ENCODE data around the gene COPS2. TPM values are rescaled to one million over a fixed set of nuclear protein-coding genes. Genes with fewer than 3 reads are reported as not detected.

Gene COPS2
- total RNA-seq, 5 donors from 2014 or later (not counting 1 experiment from before 2014, with no cell fraction given): 41.3 to 104 (median 45.6) TPM

DNA sequence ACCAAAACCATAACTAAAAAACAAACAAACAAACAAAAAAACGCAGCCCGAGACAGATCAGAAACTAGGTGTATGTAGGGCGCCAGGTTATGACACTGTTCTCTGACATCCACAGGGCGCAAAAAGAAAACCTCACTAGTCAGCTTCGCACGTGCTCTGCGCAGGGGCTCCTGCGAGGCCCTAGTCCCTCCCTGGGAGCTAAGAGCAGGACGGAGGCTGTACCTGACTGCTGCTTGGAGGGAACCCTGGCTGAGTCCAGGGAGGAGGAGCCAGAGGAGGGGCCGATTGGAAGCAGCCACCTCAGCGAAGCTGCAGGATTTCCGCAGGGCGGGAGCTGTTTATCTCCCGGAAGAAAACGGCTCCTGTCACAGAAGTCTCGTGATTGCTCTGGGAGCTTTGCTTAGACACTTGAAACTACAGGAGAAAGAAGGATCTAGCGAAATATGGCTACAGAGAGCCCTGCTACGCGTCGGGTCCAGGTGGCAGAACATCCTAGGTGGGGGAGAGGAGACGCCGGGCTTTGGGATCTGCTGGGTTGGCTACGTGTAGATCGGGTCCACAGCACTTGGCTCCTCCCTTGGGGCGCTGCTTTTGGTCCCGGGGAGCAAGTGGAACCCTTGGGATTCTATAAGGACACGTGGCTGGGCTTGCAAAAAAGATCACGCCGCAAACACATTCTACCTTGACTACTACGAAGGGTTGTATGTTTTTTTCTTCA, 14.6 kb upstream of the COPS2 start, which contains the start of gene GALK2:
TSS of gene GALK2 (plus strand) at position 368 of the 718 bp plus-strand sequence. CDS start at position 444, 76 bp downstream.
- 3% methylated on average over 21 of the region's 30 CpGs for WGBS (ENCODE audit: insufficient coverage)
- CTCF ChIA-PET: interaction anchor here in 1 of 2 donors (0.6 to 1.5 kb wide), 7 partner anchors 15 to 1146 kb away, joined by 3 to 9 read pairs (median 3); partner anchors contain the start of genes COPS2 and EID1
- H3K27ac Mint-ChIP-seq: peak within 1 kb of the TSS; percentile 99

DNA sequence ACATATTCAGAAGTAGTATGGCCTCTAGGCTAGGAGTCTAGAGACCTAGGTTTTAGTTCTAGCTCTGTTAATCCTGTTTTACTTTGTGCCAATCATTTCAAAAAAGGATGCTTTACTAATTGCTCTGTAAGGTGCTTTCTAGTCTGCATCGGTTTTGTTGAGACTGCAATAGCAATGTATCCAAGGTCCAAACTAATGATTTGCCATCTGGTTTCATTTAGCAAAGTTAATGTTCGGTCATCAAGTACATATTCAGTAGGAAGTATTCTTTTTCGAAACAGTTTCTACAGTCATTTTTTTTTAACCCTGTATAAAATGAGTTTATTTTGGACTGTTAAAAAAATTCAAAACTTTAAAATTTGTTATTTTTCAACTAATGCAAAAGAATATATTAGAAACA, 12.6 kb upstream of the COPS2 start:
- no peaks in the 10 kb centered on the region for H3K9me3 Mint-ChIP-seq
- ChIA-PET CTCF (no interaction called here), POLR2A (interaction anchor here in 1 of 2 donors (2.5 kb wide), 1 partner anchor 12 kb away, joined by 14 read pairs; the partner anchor contains the start of gene COPS2)
- no peak overlapping the region for H3K27ac Mint-ChIP-seq
- Histone ChIP-seq H3K4me3 (ENCODE audit: control insufficient read depth in 1 of 2, extremely low read depth in 1 of 2, low read length in 1 of 2) (no peak overlapping the region), H3K27ac (ENCODE audit: low read length) (no peak overlapping the region), H3K9me3 (no peaks in the 10 kb centered on the region), H3K4me1 (ENCODE audit: control insufficient read depth in 1 of 2, extremely low read depth in 1 of 2, insufficient read depth in 2 of 2, low read length in 2 of 2) (peaks cover 12 to 14% of the 10 kb centered on the region in 2 experiments), H3K27me3 (replicated peaks in 1 of 2; ENCODE audit: control insufficient read depth in 2 of 2, extremely low read depth in 1 of 2, insufficient read depth in 2 of 2, low read length in 1 of 2) (no peaks in the 10 kb centered on the region), H3K36me3 (ENCODE audit: control insufficient read depth in 2 of 2, extremely low read depth in 1 of 2, insufficient read depth in 1 of 2, low read length in 1 of 2) (no peaks in the 10 kb centered on the region)
- peaks cover 33 to 37% (median 37%) of the 10 kb centered on the region in 3 donors for H3K4me1 Mint-ChIP-seq
- peaks cover 7% of the 10 kb centered on the region for H3K36me3 Mint-ChIP-seq
- WGBS (ENCODE audit: insufficient coverage): no CpG with 5 or more reads among the region's 3 CpGs
- ATAC-seq (replicated peaks in 1 of 4) (no peak), DNase-seq (no peak)
- H3K4me3 Mint-ChIP-seq: no peak overlapping the region
- no peaks in the 10 kb centered on the region for H3K27me3 Mint-ChIP-seq

More for the DNA sequence above, 14.6 kb upstream of the COPS2 start, which contains the start of gene GALK2:
- peaks cover 31 to 46% (median 43%) of the 10 kb centered on the region in 3 donors for H3K4me1 Mint-ChIP-seq
- Histone ChIP-seq H3K9me3 (no peaks in the 10 kb centered on the region), H3K4me1 (ENCODE audit: control insufficient read depth in 1 of 2, extremely low read depth in 1 of 2, insufficient read depth in 2 of 2, low read length in 2 of 2) (peaks cover 12 to 14% of the 10 kb centered on the region in 2 experiments), H3K27me3 (replicated peaks in 1 of 2; ENCODE audit: control insufficient read depth in 2 of 2, extremely low read depth in 1 of 2, insufficient read depth in 2 of 2, low read length in 1 of 2) (no peaks in the 10 kb centered on the region), H3K27ac (ENCODE audit: low read length) (peak within 1 kb of the TSS; percentile 80), H3K4me3 (ENCODE audit: control insufficient read depth in 1 of 2, extremely low read depth in 1 of 2, low read length in 1 of 2) (peak within 1 kb of the TSS; percentile 68 to 99), H3K36me3 (ENCODE audit: control insufficient read depth in 2 of 2, extremely low read depth in 1 of 2, insufficient read depth in 1 of 2, low read length in 1 of 2) (no peaks in the 10 kb centered on the region)
- peak within 1 kb of the TSS; percentile 91 to 98 (median 98) for H3K4me3 Mint-ChIP-seq
- no peaks in the 10 kb centered on the region for H3K27me3 Mint-ChIP-seq
- POLR2A ChIA-PET: interaction anchor here (0.5 to 2.5 kb wide), 9 partner anchors 14 to 821 kb away, joined by 3 to 19 read pairs (median 4); partner anchors contain the start of genes COPS2 (in 2 of the 2), DTWD1 (in 1 of the 2), EID1 (in 1 of the 2) and FAM227B (in 1 of the 2)
- peaks cover 4% of the 10 kb centered on the region for H3K36me3 Mint-ChIP-seq
- DNase-seq (peak; percentile 50 to 88 (median 78)), ATAC-seq (replicated peaks in 1 of 4) (peak; percentile 97)
- H3K9me3 Mint-ChIP-seq: no peaks in the 10 kb centered on the region

- H3K4me3 Mint-ChIP-seq: no peak overlapping the region
- H3K9me3 Mint-ChIP-seq: no peaks in the 10 kb centered on the region
- Histone ChIP-seq H3K36me3 (ENCODE audit: control insufficient read depth in 2 of 2, extremely low read depth in 1 of 2, insufficient read depth in 1 of 2, low read length in 1 of 2) (peaks cover 0 to 5% of the 10 kb centered on the region in 2 donors), H3K4me3 (ENCODE audit: control insufficient read depth in 1 of 2, extremely low read depth in 1 of 2, low read length in 1 of 2) (no peak overlapping the region), H3K27ac (ENCODE audit: low read length) (no peak overlapping the region), H3K27me3 (replicated peaks in 1 of 2; ENCODE audit: control insufficient read depth in 2 of 2, extremely low read depth in 1 of 2, insufficient read depth in 2 of 2, low read length in 1 of 2) (no peaks in the 10 kb centered on the region), H3K4me1 (ENCODE audit: control insufficient read depth in 1 of 2, extremely low read depth in 1 of 2, insufficient read depth in 2 of 2, low read length in 2 of 2) (peaks cover 0 to 3% of the 10 kb centered on the region in 2 experiments), H3K9me3 (no peaks in the 10 kb centered on the region)
- ATAC-seq (replicated peaks in 1 of 4): no peak
- peaks cover 12% of the 10 kb centered on the region for H3K36me3 Mint-ChIP-seq
- H3K27ac Mint-ChIP-seq: no peak overlapping the region
- no peaks in the 10 kb centered on the region for H3K27me3 Mint-ChIP-seq
- CTCF ChIA-PET: interaction anchor here in 1 of 2 donors (0.5 kb wide), 1 partner anchor 17 kb away, joined by 4 read pairs; no protein-coding TSS in a partner anchor
- POLR2A ChIA-PET: no interaction called here
- peaks cover 5 to 11% (median 8%) of the 10 kb centered on the region in 3 donors for H3K4me1 Mint-ChIP-seq
- no peak for DNase-seq
Measured at GRCh38 chr15:49164865-49165264, 9.5 kb upstream of the COPS2 start.

DNA sequence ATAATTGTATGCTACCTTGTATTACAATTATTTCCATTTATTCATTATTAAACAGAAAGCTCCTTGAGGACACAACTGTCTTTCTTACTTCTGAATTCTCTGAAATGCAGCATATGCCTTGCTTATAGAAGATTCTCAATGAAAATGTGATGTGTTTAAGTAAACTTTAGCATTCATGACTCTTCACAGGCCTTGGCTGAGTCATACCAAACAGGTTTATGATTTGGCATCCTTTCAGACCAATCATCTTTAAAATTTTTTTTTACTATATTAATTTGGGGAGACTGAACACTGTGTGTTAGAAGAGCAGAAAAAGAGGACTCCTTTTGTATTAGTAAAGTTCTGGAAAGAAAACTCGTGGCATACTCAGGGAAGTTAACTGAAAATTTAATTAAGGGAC, 8.3 kb upstream of the COPS2 start:
- peaks cover 0 to 4% (median 2%) of the 10 kb centered on the region in 3 donors for H3K4me1 Mint-ChIP-seq
- Histone ChIP-seq H3K27ac (ENCODE audit: low read length) (no peak overlapping the region), H3K27me3 (replicated peaks in 1 of 2; ENCODE audit: control insufficient read depth in 2 of 2, extremely low read depth in 1 of 2, insufficient read depth in 2 of 2, low read length in 1 of 2) (no peaks in the 10 kb centered on the region), H3K9me3 (no peaks in the 10 kb centered on the region), H3K4me1 (ENCODE audit: control insufficient read depth in 1 of 2, extremely low read depth in 1 of 2, insufficient read depth in 2 of 2, low read length in 2 of 2) (no peaks in the 10 kb centered on the region), H3K4me3 (ENCODE audit: control insufficient read depth in 1 of 2, extremely low read depth in 1 of 2, low read length in 1 of 2) (no peak overlapping the region), H3K36me3 (ENCODE audit: control insufficient read depth in 2 of 2, extremely low read depth in 1 of 2, insufficient read depth in 1 of 2, low read length in 1 of 2) (peaks cover 0 to 5% of the 10 kb centered on the region in 2 donors)
- DNase-seq (no peak), ATAC-seq (replicated peaks in 1 of 4) (no peak)
- POLR2A ChIA-PET: no interaction called here
- H3K27ac Mint-ChIP-seq: no peak overlapping the region
- H3K9me3 Mint-ChIP-seq: no peaks in the 10 kb centered on the region
- CTCF ChIA-PET: no interaction called here
- peaks cover 12% of the 10 kb centered on the region for H3K36me3 Mint-ChIP-seq
- no CpG with 5 or more reads among the region's 1 CpG for WGBS (ENCODE audit: insufficient coverage)
- no peak overlapping the region for H3K4me3 Mint-ChIP-seq
- no peaks in the 10 kb centered on the region for H3K27me3 Mint-ChIP-seq

- ATAC-seq (replicated peaks in 1 of 4) (peak in 3 of 4 experiments; percentile 24 to 38 (median 25)), DNase-seq (peak in 1 of 35 experiments; percentile 30)
- 0% methylated on average over 6 of the region's 26 CpGs for WGBS (ENCODE audit: insufficient coverage)
- Mint-ChIP-seq H3K9me3 (no peaks in the 10 kb centered on the region), H3K27me3 (no peaks in the 10 kb centered on the region), H3K4me1 (peaks cover 52 to 58% (median 57%) of the 10 kb centered on the region in 3 donors), H3K36me3 (peaks cover 3% of the 10 kb centered on the region), H3K4me3 (peak overlapping the region; percentile 99 to 100 (median 100)), H3K27ac (peak overlapping the region; percentile 97 to 98)
- Histone ChIP-seq H3K4me3 (ENCODE audit: control insufficient read depth in 1 of 2, extremely low read depth in 1 of 2, low read length in 1 of 2) (peak overlapping the region; percentile 88 to 94), H3K36me3 (ENCODE audit: control insufficient read depth in 2 of 2, extremely low read depth in 1 of 2, insufficient read depth in 1 of 2, low read length in 1 of 2) (no peaks in the 10 kb centered on the region), H3K27me3 (replicated peaks in 1 of 2; ENCODE audit: control insufficient read depth in 2 of 2, extremely low read depth in 1 of 2, insufficient read depth in 2 of 2, low read length in 1 of 2) (no peaks in the 10 kb centered on the region), H3K27ac (ENCODE audit: low read length) (peak overlapping the region; percentile 57), H3K9me3 (no peaks in the 10 kb centered on the region), H3K4me1 (ENCODE audit: control insufficient read depth in 1 of 2, extremely low read depth in 1 of 2, insufficient read depth in 2 of 2, low read length in 2 of 2) (peaks cover 8 to 17% of the 10 kb centered on the region in 2 experiments)
- ChIA-PET POLR2A (interaction anchor here (0.6 to 2.2 kb wide), 10 partner anchors 10 to 1545 kb away, joined by 3 to 19 read pairs (median 4); partner anchors contain the start of genes GALK2 (in 2 of the 2), DTWD1 (in 1 of the 2), EID1 (in 1 of the 2) and FAM227B (in 1 of the 2)), CTCF (interaction anchor here in 1 of 2 donors (0.5 to 2.0 kb wide), 14 partner anchors 9 to 1160 kb away, joined by 3 to 13 read pairs (median 4); partner anchors contain the start of genes CEP152, EID1, GALK2 and SECISBP2L)
Measured at GRCh38 chr15:49155834-49156627, 632 bp upstream of the COPS2 start.

All from T-cell (primary cell).